Left kidney (tissue), 2 donors: ENCODE results near the gene PITPNC1. TPM values are rescaled to one million over a fixed set of nuclear protein-coding genes. Genes with fewer than 3 reads are reported as not detected.
"Not testable (repeated sequence)": the region's sequence is repeated elsewhere in the genome, so short reads cannot be mapped to it uniquely, and the experiment has no call there.

Experiments
- DNase-seq: peaks from one replicate; pipeline ENCODE4 v3.0.0-alpha.2; 2013
- polyA plus RNA-seq: library from polyadenylated mRNA; unstranded; fragments of 120-200 nt; gene quantifications from one replicate; pipeline ENCODE4 v1.2.1, GENCODE V29; 2013; ENCODE audit not compliant: insufficient read length

The PITPNC1 gene
- polyA plus RNA-seq, 1 donor = 22.3 TPM

- no peak for DNase-seq
Observed at GRCh38 chr17:67369676-67370075, 7.4 kb upstream of the PITPNC1 start.

GRCh38 chr17:67372751-67373150 lies 4.3 kb upstream of the PITPNC1 start:
- no peak for DNase-seq

- peak; percentile 77 for DNase-seq
Observed at GRCh38 chr17:67374329-67375053, 2.6 kb upstream of the PITPNC1 start.

GRCh38 chr17:67375054-67375427 lies 2.0 kb upstream of the PITPNC1 start:
- DNase-seq = no peak

GRCh38 chr17:67375716-67376115 lies 1.4 kb upstream of the PITPNC1 start:
- no peak for DNase-seq

GRCh38 chr17:67376415-67376736 lies 705 bp upstream of the PITPNC1 start:
- no peak for DNase-seq

GRCh38 chr17:67377488-67378453 lies 690 bp downstream of the PITPNC1 start:
- DNase-seq = no peak

- DNase-seq = peak; percentile 74
Observed at GRCh38 chr17:67378454-67379250, 1.6 kb downstream of the PITPNC1 start.

GRCh38 chr17:67379251-67379630 lies 2.2 kb downstream of the PITPNC1 start:
- DNase-seq = no peak

GRCh38 chr17:67381929-67382257 lies 4.8 kb downstream of the PITPNC1 start:
- DNase-seq = no peak

- no peak for DNase-seq
Observed at GRCh38 chr17:67385122-67385988, 8.3 kb downstream of the PITPNC1 start.

GRCh38 chr17:67386965-67387551 lies 10.0 kb downstream of the PITPNC1 start:
- peak; percentile 56 for DNase-seq

- not testable (repeated sequence) for DNase-seq
Observed at GRCh38 chr17:67388536-67388935, 11.5 kb downstream of the PITPNC1 start.

- DNase-seq = no peak
Observed at GRCh38 chr17:67388986-67389385, 11.9 kb downstream of the PITPNC1 start.

GRCh38 chr17:67390006-67390645 lies 13.0 kb downstream of the PITPNC1 start:
- no peak for DNase-seq

- DNase-seq = peak; percentile 76
Observed at GRCh38 chr17:67390646-67391361, 13.7 kb downstream of the PITPNC1 start.

GRCh38 chr17:67392111-67392510 lies 15.0 kb downstream of the PITPNC1 start:
- DNase-seq = no peak

GRCh38 chr17:67393809-67394397 lies 16.8 kb downstream of the PITPNC1 start:
- no peak for DNase-seq

GRCh38 chr17:67399676-67400075 lies 22.6 kb downstream of the PITPNC1 start:
- DNase-seq = no peak

- DNase-seq = peak; percentile 47
Observed at GRCh38 chr17:67400193-67400592, 23.1 kb downstream of the PITPNC1 start.
